DMS 273 (cell line): ENCODE data around the gene C5orf22.
"Not testable (repeated sequence)": the region's sequence is repeated elsewhere in the genome, so short reads cannot be mapped to it uniquely, and the experiment has no call there.

ENCODE experiments used
- DNase-seq: peaks from one replicate; lab custom pipeline; 2025; ENCODE audit not compliant: unreplicated experiment; lab: John Stamatoyannopoulos, UW

The C5orf22 gene

DNA sequence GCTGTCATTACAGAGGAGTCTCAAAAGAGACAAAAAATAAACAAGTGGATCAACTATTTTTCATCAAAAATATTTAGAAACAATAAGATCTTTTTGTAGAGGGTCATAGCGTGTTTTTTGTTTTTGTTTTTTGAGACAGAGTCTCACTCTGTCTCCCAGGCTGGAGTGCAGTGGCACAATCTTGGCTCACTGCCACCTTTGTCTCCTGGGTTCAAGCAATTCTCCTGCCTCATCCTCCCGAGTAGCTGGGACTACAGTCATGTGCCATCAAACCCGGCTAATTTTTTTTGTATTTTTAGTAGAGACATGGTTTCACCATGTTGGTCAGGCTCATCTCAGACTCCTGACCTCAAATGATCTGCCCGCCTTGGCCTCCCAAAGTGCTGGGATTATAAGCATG, 70.2 kb downstream of the C5orf22 start:
- DNase-seq = not testable (repeated sequence)

DNA sequence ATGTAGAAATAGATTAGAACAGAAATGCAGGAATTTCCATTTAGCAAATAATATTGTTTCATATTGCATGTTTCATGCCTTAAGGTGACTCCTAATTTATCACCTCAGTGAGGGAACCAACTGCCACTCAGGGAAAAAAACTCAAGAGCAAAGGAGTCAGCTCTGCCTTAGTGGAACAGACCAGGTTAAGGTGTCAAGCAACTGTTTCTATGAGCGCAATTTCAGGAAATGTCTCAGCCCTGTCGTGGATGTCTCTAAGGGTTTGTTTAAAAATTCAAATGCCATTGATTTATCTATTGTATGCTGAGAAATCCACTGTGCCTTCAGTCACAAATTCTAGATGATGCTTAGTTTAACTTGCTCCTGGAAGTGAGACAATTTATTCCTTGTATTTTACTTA, 72.1 kb downstream of the C5orf22 start:
- DNase-seq = no peak

DNA sequence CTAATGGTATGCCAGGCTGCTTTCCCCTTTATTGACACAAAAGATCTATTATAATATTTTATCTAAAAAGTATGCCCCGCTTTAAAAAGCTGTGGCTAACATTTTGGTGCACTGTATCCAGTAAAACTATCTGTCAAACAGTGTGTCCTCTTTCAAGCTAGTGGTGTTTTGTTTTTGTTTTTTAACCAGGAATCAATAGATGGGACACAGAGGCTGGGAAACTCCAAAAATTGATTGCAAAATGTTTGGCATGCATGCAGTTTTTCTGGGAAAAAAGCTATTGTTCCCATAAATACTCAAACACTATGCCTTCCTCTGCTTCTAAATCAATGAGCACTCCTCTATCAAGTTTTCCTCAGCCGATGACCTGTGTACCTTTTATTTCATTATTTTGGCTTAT, 72.5 kb downstream of the C5orf22 start:
- no peak for DNase-seq
